Measurements from ENCODE around the gene CRYBG2.

Gene CRYBG2

DNA sequence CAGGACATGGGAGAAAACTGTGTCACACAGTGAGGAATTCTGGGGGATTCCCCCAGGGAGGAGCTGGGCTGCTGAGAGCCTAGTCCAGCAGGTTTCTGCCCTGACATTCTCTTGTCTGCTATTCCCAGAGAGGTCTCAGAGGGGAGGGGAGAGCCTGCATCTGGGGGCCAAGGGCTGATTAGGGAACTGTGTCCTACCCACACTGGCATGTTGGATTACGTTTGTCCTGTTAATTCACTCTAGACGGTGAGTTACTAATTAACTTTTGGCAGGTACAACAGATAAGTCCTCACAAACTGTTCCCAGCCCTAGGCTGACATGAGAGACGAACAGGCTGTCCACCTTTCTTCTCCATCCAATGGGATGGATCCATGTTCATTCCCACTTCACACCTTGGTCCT is 76.7 kb downstream of the CRYBG2 start:
- TF ChIP-seq SIN3A (IDR thresholded peaks at IDR 0.05; ENCODE audit: borderline replicate concordance, insufficient read depth, low read length) = no peak
- no peak for TF ChIP-seq FOXP2 (optimal IDR thresholded peaks at IDR 0.05; ENCODE audit: borderline replicate concordance, extremely low read depth, extremely low read length, insufficient read depth)
- TF ChIP-seq REST (IDR thresholded peaks at IDR 0.05; ENCODE audit: insufficient read depth in 1 of 2, low read depth in 2 of 2, low read length in 2 of 2) = no peak
- TF ChIP-seq TAF1 (IDR thresholded peaks at IDR 0.05; ENCODE audit: borderline replicate concordance, insufficient read depth, low read length) = no peak
- TF ChIP-seq POLR2AphosphoS5 (IDR thresholded peaks at IDR 0.05; ENCODE audit: low read depth, low read length) = no peak

DNA sequence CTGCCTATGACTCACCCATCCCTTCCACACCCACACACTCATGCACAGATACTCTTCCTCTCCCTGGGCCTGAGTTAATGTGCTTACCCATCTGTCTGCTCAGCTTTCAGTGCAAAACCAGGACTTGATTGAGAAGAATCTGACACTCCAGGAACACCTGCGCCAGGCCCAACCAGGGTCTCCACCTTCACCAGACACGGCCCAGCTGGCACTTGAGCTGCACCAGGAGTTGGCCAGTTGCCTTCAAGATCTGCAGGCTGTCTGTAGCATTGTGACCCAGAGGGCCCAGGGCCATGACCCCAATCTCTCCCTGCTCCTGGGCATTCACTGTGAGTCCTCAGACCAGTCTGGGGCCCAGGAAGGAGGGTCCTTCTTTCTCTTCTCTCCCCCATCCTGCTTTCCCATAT is 77.5 kb downstream of the CRYBG2 start:
- TF ChIP-seq REST (IDR thresholded peaks at IDR 0.05; ENCODE audit: insufficient read depth in 1 of 2, low read depth in 2 of 2, low read length in 2 of 2) (no peak), FOXP2 (optimal IDR thresholded peaks at IDR 0.05; ENCODE audit: borderline replicate concordance, extremely low read depth, extremely low read length, insufficient read depth) (no peak), POLR2AphosphoS5 (IDR thresholded peaks at IDR 0.05; ENCODE audit: low read depth, low read length) (no peak), TAF1 (IDR thresholded peaks at IDR 0.05; ENCODE audit: borderline replicate concordance, insufficient read depth, low read length) (no peak)

- no peak for TF ChIP-seq REST (IDR thresholded peaks at IDR 0.05; ENCODE audit: insufficient read depth in 1 of 2, low read depth in 2 of 2, low read length in 2 of 2)
- peak; percentile 47; the same call in 1 of the 2 replicates for TF ChIP-seq SIN3A (IDR thresholded peaks at IDR 0.05; ENCODE audit: borderline replicate concordance, insufficient read depth, low read length)
These were observed 78.1 kb downstream of the CRYBG2 start for GRCh38 chr1:26275580-26276431.

- no peak for TF ChIP-seq REST (IDR thresholded peaks at IDR 0.05; ENCODE audit: insufficient read depth in 1 of 2, low read depth in 2 of 2, low read length in 2 of 2)
- TF ChIP-seq FOXP2 (optimal IDR thresholded peaks at IDR 0.05; ENCODE audit: borderline replicate concordance, extremely low read depth, extremely low read length, insufficient read depth) = no peak
- TF ChIP-seq SIN3A (IDR thresholded peaks at IDR 0.05; ENCODE audit: borderline replicate concordance, insufficient read depth, low read length) = no peak
- no peak for TF ChIP-seq POLR2AphosphoS5 (IDR thresholded peaks at IDR 0.05; ENCODE audit: low read depth, low read length)
These were observed 79.0 kb downstream of the CRYBG2 start for GRCh38 chr1:26274801-26275425.
